Stimulated activated naive B cell treated with anti-CD40 and anti-IgM and Interleukin-4, amounts not matched to agents 10 μg/mL and 1 μg/mL and 100 μg/mL, for 72 hours (primary cell): Measurements from ENCODE around the gene SLC23A1.
A peak's percentile ranks its signal among the peaks of the same experiment; 100 is the strongest.
"Not testable (repeated sequence)": the region's sequence is repeated elsewhere in the genome, so short reads cannot be mapped to it uniquely, and the experiment has no call there.

Experiments
- ATAC-seq, 2 donors: fragments of 150-1000 bp; cut with Tn5 transposase; replicated peaks; 2 replicates each; pipeline ENCODE4 v1.10.0; 2021; ENCODE audit warnings: moderate library complexity in 1 of 2
- DNase-seq: peaks from one replicate; pipeline ENCODE4 v3.0.0; 2021
- H3K27ac Mint-ChIP-seq: one replicate; pipeline ENCODE4 v1.8.0; 2022; ENCODE audit warnings: mild to moderate bottlenecking, mixed read lengths
- H3K27me3 Mint-ChIP-seq, 2 donors: one replicate each; pipeline ENCODE4 v1.8.0; 2022; ENCODE audit warnings: mixed read lengths in 2 of 2
- H3K36me3 Mint-ChIP-seq, 2 donors: one replicate each; pipeline ENCODE4 v1.8.0; 2022; ENCODE audit warnings: mixed read lengths in 2 of 2, mild to moderate bottlenecking in 1 of 2
- H3K4me1 Mint-ChIP-seq, 2 donors: one replicate each; pipeline ENCODE4 v1.8.0; 2022; ENCODE audit warnings: mixed read lengths in 2 of 2, mild to moderate bottlenecking in 1 of 2
- H3K4me3 Mint-ChIP-seq, 2 donors: one replicate each; pipeline ENCODE4 v1.8.0; 2022; ENCODE audit warnings: mild to moderate bottlenecking in 2 of 2, mixed read lengths in 2 of 2, moderate library complexity in 1 of 2
- H3K9me3 Mint-ChIP-seq, 2 donors: one replicate each; pipeline ENCODE4 v1.8.0; 2022; ENCODE audit warnings: mixed read lengths in 2 of 2, mild to moderate bottlenecking in 1 of 2

SLC23A1 gene

GRCh38 chr5:139378941-139379361, 4.1 kb downstream of the SLC23A1 start:
- DNase-seq (no peak), ATAC-seq (no peak)
- Mint-ChIP-seq H3K27ac (no peak overlapping the region), H3K27me3 (no peaks in the 10 kb centered on the region), H3K4me3 (no peak overlapping the region), H3K9me3 (no peaks in the 10 kb centered on the region), H3K4me1 (peaks cover 13 to 26% of the 10 kb centered on the region in 2 donors), H3K36me3 (peaks cover 13 to 26% of the 10 kb centered on the region in 2 donors)

GRCh38 chr5:139378101-139378825, 4.8 kb downstream of the SLC23A1 start:
- DNase-seq (no peak), ATAC-seq (no peak)
- Mint-ChIP-seq H3K9me3 (no peaks in the 10 kb centered on the region), H3K27me3 (no peaks in the 10 kb centered on the region), H3K27ac (no peak overlapping the region), H3K4me3 (no peak overlapping the region), H3K36me3 (peaks cover 19 to 31% of the 10 kb centered on the region in 2 donors), H3K4me1 (peaks cover 11 to 20% of the 10 kb centered on the region in 2 donors)

- no peak overlapping the region for H3K4me3 Mint-ChIP-seq
- no peaks in the 10 kb centered on the region for H3K9me3 Mint-ChIP-seq
- H3K27me3 Mint-ChIP-seq, result no peaks in the 10 kb centered on the region
- H3K36me3 Mint-ChIP-seq, result peaks cover 21 to 35% of the 10 kb centered on the region in 2 donors
- DNase-seq (no peak), ATAC-seq (no peak)
- no peak overlapping the region for H3K27ac Mint-ChIP-seq
- peaks cover 9 to 10% of the 10 kb centered on the region in 2 donors for H3K4me1 Mint-ChIP-seq
Observed at GRCh38 chr5:139377226-139377625, 5.9 kb downstream of the SLC23A1 start.

GRCh38 chr5:139376364-139376763, 6.7 kb downstream of the SLC23A1 start:
- ATAC-seq, result no peak
- DNase-seq, result no peak
- H3K4me3 Mint-ChIP-seq, result no peak overlapping the region

GRCh38 chr5:139374909-139375308, 8.2 kb downstream of the SLC23A1 start:
- H3K4me1 Mint-ChIP-seq, result peaks cover 3 to 9% of the 10 kb centered on the region in 2 donors
- no peaks in the 10 kb centered on the region for H3K9me3 Mint-ChIP-seq
- H3K27me3 Mint-ChIP-seq, result no peaks in the 10 kb centered on the region
- no peak overlapping the region for H3K27ac Mint-ChIP-seq
- H3K4me3 Mint-ChIP-seq, result no peak overlapping the region
- ATAC-seq (no peak), DNase-seq (no peak)
- H3K36me3 Mint-ChIP-seq, result peaks cover 22 to 43% of the 10 kb centered on the region in 2 donors

More at GRCh38 chr5:139376364-139376763, 6.7 kb downstream of the SLC23A1 start:
- peaks cover 5 to 9% of the 10 kb centered on the region in 2 donors for H3K4me1 Mint-ChIP-seq
- peaks cover 21 to 39% of the 10 kb centered on the region in 2 donors for H3K36me3 Mint-ChIP-seq
- H3K27me3 Mint-ChIP-seq, result no peaks in the 10 kb centered on the region
- no peaks in the 10 kb centered on the region for H3K9me3 Mint-ChIP-seq
- no peak overlapping the region for H3K27ac Mint-ChIP-seq

- no peak overlapping the region for H3K27ac Mint-ChIP-seq
- no peak for DNase-seq
- H3K4me1 Mint-ChIP-seq, result peaks cover 0 to 4% of the 10 kb centered on the region in 2 donors
Observed at GRCh38 chr5:139371482-139372435, 11.3 kb downstream of the SLC23A1 start.

GRCh38 chr5:139369181-139369580, 13.9 kb downstream of the SLC23A1 start:
- ATAC-seq, result no peak
- Mint-ChIP-seq H3K4me1 (peaks cover 0 to 4% of the 10 kb centered on the region in 2 donors), H3K9me3 (no peaks in the 10 kb centered on the region), H3K27me3 (no peaks in the 10 kb centered on the region), H3K27ac (no peak overlapping the region), H3K36me3 (peaks cover 21 to 25% of the 10 kb centered on the region in 2 donors), H3K4me3 (no peak overlapping the region)
- DNase-seq, result no peak

More at GRCh38 chr5:139371482-139372435, 11.3 kb downstream of the SLC23A1 start:
- H3K9me3 Mint-ChIP-seq, result no peaks in the 10 kb centered on the region
- no peaks in the 10 kb centered on the region for H3K27me3 Mint-ChIP-seq
- peaks cover 21 to 32% of the 10 kb centered on the region in 2 donors for H3K36me3 Mint-ChIP-seq
- ATAC-seq, result no peak
- H3K4me3 Mint-ChIP-seq, result no peak overlapping the region

- Mint-ChIP-seq H3K4me1 (peaks cover 3 to 4% of the 10 kb centered on the region in 2 donors), H3K27me3 (no peaks in the 10 kb centered on the region), H3K4me3 (no peak overlapping the region), H3K27ac (peak overlapping the region; percentile 80), H3K36me3 (peaks cover 21 to 29% of the 10 kb centered on the region in 2 donors), H3K9me3 (no peaks in the 10 kb centered on the region)
- ATAC-seq, result no peak
- no peak for DNase-seq
Observed at GRCh38 chr5:139368613-139369012, 14.5 kb downstream of the SLC23A1 start.

GRCh38 chr5:139364466-139364865, 18.6 kb downstream of the SLC23A1 start:
- Mint-ChIP-seq H3K27ac (no peak overlapping the region), H3K27me3 (no peaks in the 10 kb centered on the region), H3K9me3 (no peaks in the 10 kb centered on the region), H3K4me3 (no peak overlapping the region), H3K4me1 (peaks cover 5 to 6% of the 10 kb centered on the region in 2 donors), H3K36me3 (peaks cover 19 to 21% of the 10 kb centered on the region in 2 donors)
- DNase-seq, result no peak
- no peak for ATAC-seq

GRCh38 chr5:139363937-139364336, 19.2 kb downstream of the SLC23A1 start:
- Mint-ChIP-seq H3K27ac (no peak overlapping the region), H3K9me3 (no peaks in the 10 kb centered on the region), H3K4me3 (no peak overlapping the region), H3K27me3 (no peaks in the 10 kb centered on the region), H3K36me3 (peaks cover 19 to 21% of the 10 kb centered on the region in 2 donors), H3K4me1 (peaks cover 5 to 6% of the 10 kb centered on the region in 2 donors)
- no peak for DNase-seq
- no peak for ATAC-seq

- peaks cover 16 to 26% of the 10 kb centered on the region in 2 donors for H3K36me3 Mint-ChIP-seq
- H3K4me1 Mint-ChIP-seq, result peaks cover 11 to 12% of the 10 kb centered on the region in 2 donors
- no peaks in the 10 kb centered on the region for H3K27me3 Mint-ChIP-seq
- DNase-seq, result no peak
- H3K9me3 Mint-ChIP-seq, result no peaks in the 10 kb centered on the region
- no peak overlapping the region for H3K27ac Mint-ChIP-seq
- no peak for ATAC-seq
- H3K4me3 Mint-ChIP-seq, result no peak overlapping the region
Observed at GRCh38 chr5:139361835-139362429, 21.2 kb downstream of the SLC23A1 start.

- DNase-seq, result no peak
- Mint-ChIP-seq H3K27me3 (no peaks in the 10 kb centered on the region), H3K4me3 (no peak overlapping the region), H3K4me1 (peaks cover 11 to 13% of the 10 kb centered on the region in 2 donors), H3K9me3 (no peaks in the 10 kb centered on the region), H3K36me3 (peaks cover 13 to 26% of the 10 kb centered on the region in 2 donors), H3K27ac (no peak overlapping the region)
- no peak for ATAC-seq
Observed at GRCh38 chr5:139360384-139360783, 22.7 kb downstream of the SLC23A1 start.

GRCh38 chr5:139358064-139358463, 25.0 kb downstream of the SLC23A1 start:
- peaks cover 16 to 21% of the 10 kb centered on the region in 2 donors for H3K4me1 Mint-ChIP-seq
- H3K4me3 Mint-ChIP-seq, result no peak overlapping the region
- H3K36me3 Mint-ChIP-seq, result peaks cover 11 to 22% of the 10 kb centered on the region in 2 donors
- no peak overlapping the region for H3K27ac Mint-ChIP-seq
- no peaks in the 10 kb centered on the region for H3K27me3 Mint-ChIP-seq
- DNase-seq (no peak), ATAC-seq (no peak)
- peaks cover 0 to 2% of the 10 kb centered on the region in 2 donors for H3K9me3 Mint-ChIP-seq

GRCh38 chr5:139355900-139356299, 27.2 kb downstream of the SLC23A1 start:
- DNase-seq, ATAC-seq, H3K27ac Mint-ChIP-seq, H3K9me3 Mint-ChIP-seq, H3K4me3 Mint-ChIP-seq, H3K27me3 Mint-ChIP-seq: not testable (repeated sequence)
- Mint-ChIP-seq H3K36me3 (peaks cover 11 to 22% of the 10 kb centered on the region in 2 donors), H3K4me1 (peaks cover 20 to 31% of the 10 kb centered on the region in 2 donors)
